Cardiac fibroblast (primary cell): ENCODE data around the gene KCTD8.
A peak's percentile ranks its signal among the peaks of the same experiment; 100 is the strongest.

Source experiments
- DNase-seq, 2 donors: peaks; one replicate each; pipeline versions ENCODE4 v3.0.0 to v3.0.0-alpha.2; 2010; ENCODE audit warnings: low read depth in 2 of 2
- H3K4me3 ChIP-seq, 2 donors: replicated peaks in 1 of 2; 1 replicate in 1 of 2; 2 replicates in 1 of 2; pipeline ENCODE4 v1.5.1; 2011; ENCODE audit warnings: low read depth in 2 of 2, low read length in 2 of 2, mild to moderate bottlenecking in 2 of 2, moderate library complexity in 1 of 2
- TF ChIP-seq, protein P1 (sequence below): IDR thresholded peaks from one replicate; pipeline ENCODE4 v1.5.1; 2011; ENCODE audit warnings: low read depth, mild to moderate bottlenecking, low read length, inconsistent platforms

The KCTD8 gene

DNA sequence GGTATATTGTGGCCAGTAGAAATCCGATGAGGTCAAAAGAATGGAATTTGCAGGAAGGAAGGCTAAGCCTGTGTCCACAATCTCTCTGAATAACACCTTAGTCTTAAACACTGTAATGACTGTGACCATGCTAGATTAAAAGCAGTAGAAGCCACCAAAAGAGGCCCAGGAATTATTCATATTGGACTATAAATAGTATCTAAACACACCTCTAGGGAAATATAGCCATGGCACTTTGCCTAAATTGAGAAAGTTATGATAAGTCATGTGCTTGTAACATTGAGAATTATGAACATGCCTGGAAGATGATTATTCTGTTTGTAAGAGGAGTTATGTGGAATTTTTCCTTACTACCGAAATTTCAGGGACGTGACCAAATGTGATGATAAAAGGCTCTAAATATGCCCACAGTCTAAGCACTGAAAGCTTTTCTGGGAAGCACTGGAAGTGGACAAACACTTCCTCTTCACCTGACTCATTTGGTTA lies 298.5 kb downstream of the KCTD8 start:
- no peak overlapping the region for H3K4me3 ChIP-seq
- TF ChIP-seq, protein P1, sequence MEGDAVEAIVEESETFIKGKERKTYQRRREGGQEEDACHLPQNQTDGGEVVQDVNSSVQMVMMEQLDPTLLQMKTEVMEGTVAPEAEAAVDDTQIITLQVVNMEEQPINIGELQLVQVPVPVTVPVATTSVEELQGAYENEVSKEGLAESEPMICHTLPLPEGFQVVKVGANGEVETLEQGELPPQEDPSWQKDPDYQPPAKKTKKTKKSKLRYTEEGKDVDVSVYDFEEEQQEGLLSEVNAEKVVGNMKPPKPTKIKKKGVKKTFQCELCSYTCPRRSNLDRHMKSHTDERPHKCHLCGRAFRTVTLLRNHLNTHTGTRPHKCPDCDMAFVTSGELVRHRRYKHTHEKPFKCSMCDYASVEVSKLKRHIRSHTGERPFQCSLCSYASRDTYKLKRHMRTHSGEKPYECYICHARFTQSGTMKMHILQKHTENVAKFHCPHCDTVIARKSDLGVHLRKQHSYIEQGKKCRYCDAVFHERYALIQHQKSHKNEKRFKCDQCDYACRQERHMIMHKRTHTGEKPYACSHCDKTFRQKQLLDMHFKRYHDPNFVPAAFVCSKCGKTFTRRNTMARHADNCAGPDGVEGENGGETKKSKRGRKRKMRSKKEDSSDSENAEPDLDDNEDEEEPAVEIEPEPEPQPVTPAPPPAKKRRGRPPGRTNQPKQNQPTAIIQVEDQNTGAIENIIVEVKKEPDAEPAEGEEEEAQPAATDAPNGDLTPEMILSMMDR: no peak
- DNase-seq: peak; percentile 1 to 73

DNA sequence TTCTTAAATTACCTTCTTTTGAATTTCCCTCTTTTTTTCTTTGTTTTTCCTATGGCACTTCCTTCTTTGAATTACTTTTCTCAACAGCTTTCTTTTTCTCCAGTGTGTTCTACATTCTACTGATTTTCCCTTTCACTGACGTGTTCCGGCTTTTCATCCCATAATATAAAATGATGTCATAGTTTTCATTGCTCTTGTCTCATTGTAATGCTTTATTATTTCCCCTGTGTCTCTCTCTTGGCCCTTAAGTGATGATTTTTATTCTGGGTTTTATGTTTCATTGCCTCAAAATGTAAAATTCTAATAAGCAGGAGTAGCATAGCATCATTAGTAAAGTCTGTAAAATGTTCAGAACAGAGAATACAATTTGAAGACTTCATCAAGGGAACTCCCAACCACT lies 299.3 kb downstream of the KCTD8 start:
- no peak for DNase-seq
- H3K4me3 ChIP-seq: no peak overlapping the region
- TF ChIP-seq, protein P1: no peak

DNA sequence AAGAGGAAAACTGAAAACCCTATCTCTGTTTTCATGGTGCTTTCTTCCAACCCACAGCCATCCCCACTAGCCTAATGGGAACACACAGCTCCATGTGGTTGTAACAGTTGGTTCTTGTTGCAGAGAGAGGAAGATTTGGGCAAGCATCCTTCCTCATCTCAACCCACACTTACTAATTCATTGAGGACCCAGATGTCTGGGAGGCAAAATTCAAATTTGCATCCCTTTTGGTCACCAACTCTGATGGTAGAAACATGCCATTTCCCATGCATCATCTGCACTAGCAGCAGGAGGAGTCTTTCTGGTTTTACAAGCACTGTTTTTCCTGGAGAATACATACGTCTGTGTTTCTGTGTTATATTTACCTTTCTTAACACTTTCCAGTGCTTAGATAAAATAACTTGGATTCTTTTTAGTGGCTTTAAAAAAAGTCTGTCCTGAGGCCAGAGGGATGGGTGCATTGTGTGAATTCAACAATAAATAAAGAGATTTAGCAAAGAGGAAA lies 301.0 kb downstream of the KCTD8 start:
- no peak overlapping the region for H3K4me3 ChIP-seq
- no peak for DNase-seq
- TF ChIP-seq, protein P1: no peak

DNA sequence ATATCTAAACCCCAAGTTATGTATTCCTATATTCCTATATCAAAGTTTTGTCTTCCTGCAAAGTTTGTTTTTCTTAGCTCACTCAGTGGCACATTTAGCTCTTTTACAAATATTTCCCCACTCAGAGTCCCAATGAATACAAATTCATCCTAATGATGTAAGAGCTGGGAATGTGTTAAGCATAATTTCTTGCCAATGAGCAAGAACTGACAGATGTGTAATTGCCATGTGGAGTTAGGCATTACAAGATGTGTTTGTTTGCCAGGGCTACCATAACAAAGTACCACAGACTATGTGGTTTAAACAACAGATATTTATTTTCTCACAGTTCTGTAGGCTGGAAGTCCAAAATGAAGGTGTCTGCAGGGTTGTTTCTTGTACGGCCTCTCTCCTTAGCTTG lies 302.1 kb downstream of the KCTD8 start:
- TF ChIP-seq, protein P1: no peak
- H3K4me3 ChIP-seq: no peak overlapping the region
- DNase-seq: peak in 1 of 2 donors; percentile 16

DNA sequence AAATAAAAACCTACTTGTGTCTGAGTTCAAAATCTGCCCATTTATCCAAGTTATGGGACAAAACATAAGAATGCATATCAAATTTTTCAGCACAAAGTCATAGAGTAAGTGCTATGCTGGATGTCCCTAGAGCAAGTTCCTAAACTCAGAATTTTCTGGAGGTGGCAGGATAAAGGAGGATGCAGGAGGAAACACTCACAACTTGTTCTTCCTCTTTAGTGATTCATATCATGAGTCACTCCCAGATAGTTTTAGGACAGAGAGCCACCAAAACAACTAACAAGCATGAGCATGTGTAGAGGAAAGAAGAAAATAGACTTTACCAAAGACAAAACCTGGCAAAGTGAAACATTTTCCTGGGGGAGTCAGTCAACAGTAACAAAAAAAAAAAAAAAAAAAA lies 302.7 kb downstream of the KCTD8 start:
- TF ChIP-seq, protein P1: no peak
- DNase-seq: peak; percentile 0 to 71
- H3K4me3 ChIP-seq: no peak overlapping the region

DNA sequence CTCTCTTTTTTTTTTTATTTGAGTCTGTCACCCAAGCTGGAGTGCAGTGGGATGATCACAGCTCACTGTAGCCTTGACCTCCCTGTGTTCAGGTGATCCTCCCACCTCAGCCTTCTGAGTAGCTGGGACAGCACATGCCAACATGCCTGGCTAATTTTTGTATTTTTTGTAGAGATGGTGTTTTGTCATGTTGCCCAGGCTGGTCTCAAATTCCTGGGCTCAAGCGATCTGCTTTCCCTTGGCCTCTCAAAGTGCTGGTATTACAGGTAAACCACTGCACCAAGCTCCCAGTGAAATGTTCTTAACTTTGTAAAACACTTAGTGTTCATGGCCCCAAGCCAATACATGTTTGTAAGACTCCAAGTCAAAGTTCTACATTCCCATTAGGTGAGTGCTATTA lies 316.1 kb downstream of the KCTD8 start:
- no peak for DNase-seq
- TF ChIP-seq, protein P1: no peak
- H3K4me3 ChIP-seq: no peak overlapping the region
